ENCODE measurements around the gene KCNJ8.

The KCNJ8 gene

DNA sequence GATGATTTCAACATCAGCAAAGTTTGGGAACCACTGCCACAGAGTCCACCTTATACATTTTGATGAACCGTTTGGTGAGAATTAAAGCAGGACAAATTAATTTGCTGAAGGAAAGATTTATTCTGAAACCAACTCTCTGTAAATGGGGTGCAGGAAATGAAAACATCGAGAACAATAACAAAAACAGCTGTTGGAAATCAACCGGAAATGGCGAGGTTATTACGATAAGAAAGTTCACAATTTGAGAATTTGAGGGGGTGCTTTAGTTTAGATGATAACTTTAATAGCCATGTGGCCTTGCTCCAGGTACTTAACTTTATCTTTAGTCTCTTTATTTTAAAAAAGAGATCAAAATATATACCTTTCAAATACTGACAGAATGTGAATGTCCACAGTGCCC is 56.7 kb downstream of the KCNJ8 start:
- Histone ChIP-seq H3K4me2 (ENCODE audit: low read depth, low read length, poor library complexity, severe bottlenecking) (no peak overlapping the region), H3K79me2 (ENCODE audit: insufficient read depth, low read length) (no peaks in the 10 kb centered on the region), H4K20me1 (ENCODE audit: insufficient read depth, low read length, poor library complexity, severe bottlenecking) (no peaks in the 10 kb centered on the region), H3K4me1 (ENCODE audit: insufficient read depth, low read length, poor library complexity, severe bottlenecking) (no peaks in the 10 kb centered on the region), H3K36me3 (ENCODE audit: insufficient read depth, low read length) (no peaks in the 10 kb centered on the region), H3K4me3 (ENCODE audit: low read length, poor library complexity, severe bottlenecking) (no peak overlapping the region), H3K9me2 (replicated peaks; ENCODE audit: low read depth, low read length) (no peaks in the 10 kb centered on the region), H2AFZ (ENCODE audit: low read length) (no peak overlapping the region), H3K9me3 (ENCODE audit: insufficient read depth, low read depth, low read length) (no peaks in the 10 kb centered on the region), H3K27me3 (ENCODE audit: insufficient read depth, low read length, poor library complexity, severe bottlenecking) (no peaks in the 10 kb centered on the region), H3F3A (ENCODE audit: low read depth) (no peaks in the 10 kb centered on the region), H3K9ac (ENCODE audit: low read depth, low read length, poor library complexity, severe bottlenecking) (no peak overlapping the region)
- TF ChIP-seq, protein P1, sequence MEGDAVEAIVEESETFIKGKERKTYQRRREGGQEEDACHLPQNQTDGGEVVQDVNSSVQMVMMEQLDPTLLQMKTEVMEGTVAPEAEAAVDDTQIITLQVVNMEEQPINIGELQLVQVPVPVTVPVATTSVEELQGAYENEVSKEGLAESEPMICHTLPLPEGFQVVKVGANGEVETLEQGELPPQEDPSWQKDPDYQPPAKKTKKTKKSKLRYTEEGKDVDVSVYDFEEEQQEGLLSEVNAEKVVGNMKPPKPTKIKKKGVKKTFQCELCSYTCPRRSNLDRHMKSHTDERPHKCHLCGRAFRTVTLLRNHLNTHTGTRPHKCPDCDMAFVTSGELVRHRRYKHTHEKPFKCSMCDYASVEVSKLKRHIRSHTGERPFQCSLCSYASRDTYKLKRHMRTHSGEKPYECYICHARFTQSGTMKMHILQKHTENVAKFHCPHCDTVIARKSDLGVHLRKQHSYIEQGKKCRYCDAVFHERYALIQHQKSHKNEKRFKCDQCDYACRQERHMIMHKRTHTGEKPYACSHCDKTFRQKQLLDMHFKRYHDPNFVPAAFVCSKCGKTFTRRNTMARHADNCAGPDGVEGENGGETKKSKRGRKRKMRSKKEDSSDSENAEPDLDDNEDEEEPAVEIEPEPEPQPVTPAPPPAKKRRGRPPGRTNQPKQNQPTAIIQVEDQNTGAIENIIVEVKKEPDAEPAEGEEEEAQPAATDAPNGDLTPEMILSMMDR (conservative IDR thresholded peaks at IDR 0.05; ENCODE audit: low read length), result no peak
- no peak for TF ChIP-seq EZH2phosphoT487 (IDR thresholded peaks at IDR 0.05; ENCODE audit: borderline replicate concordance)

DNA sequence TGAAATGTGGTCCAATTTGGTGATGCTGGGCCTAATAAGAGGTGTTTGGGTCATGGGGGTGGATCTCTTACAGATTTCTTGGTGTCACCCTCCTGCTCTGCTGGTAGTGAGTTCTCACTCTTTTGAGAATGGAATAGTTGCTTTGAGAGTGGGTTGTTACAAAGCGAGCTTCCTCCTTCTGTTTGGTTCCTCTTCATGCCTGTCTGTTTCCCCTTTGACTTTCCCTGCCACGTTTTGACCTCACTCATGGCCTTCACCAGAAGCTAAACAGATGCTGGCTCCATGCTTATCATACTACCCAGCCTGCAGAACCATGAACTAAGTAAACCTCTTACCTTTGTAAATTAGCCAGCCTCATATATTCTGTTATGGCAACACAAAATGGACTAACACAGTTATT is 59.1 kb downstream of the KCNJ8 start:
- Histone ChIP-seq H3K4me3 (ENCODE audit: low read length, poor library complexity, severe bottlenecking) (no peak overlapping the region), H3K9me2 (replicated peaks; ENCODE audit: low read depth, low read length) (no peaks in the 10 kb centered on the region), H3K36me3 (ENCODE audit: insufficient read depth, low read length) (no peaks in the 10 kb centered on the region), H3K9me3 (ENCODE audit: insufficient read depth, low read depth, low read length) (no peaks in the 10 kb centered on the region), H3K4me1 (ENCODE audit: insufficient read depth, low read length, poor library complexity, severe bottlenecking) (no peaks in the 10 kb centered on the region), H4K20me1 (ENCODE audit: insufficient read depth, low read length, poor library complexity, severe bottlenecking) (no peaks in the 10 kb centered on the region), H3F3A (ENCODE audit: low read depth) (no peaks in the 10 kb centered on the region), H3K9ac (ENCODE audit: low read depth, low read length, poor library complexity, severe bottlenecking) (no peak overlapping the region), H3K4me2 (ENCODE audit: low read depth, low read length, poor library complexity, severe bottlenecking) (no peak overlapping the region), H2AFZ (ENCODE audit: low read length) (no peak overlapping the region), H3K27me3 (ENCODE audit: insufficient read depth, low read length, poor library complexity, severe bottlenecking) (no peaks in the 10 kb centered on the region), H3K79me2 (ENCODE audit: insufficient read depth, low read length) (no peaks in the 10 kb centered on the region)
- no peak for TF ChIP-seq EZH2phosphoT487 (IDR thresholded peaks at IDR 0.05; ENCODE audit: borderline replicate concordance)
- TF ChIP-seq, protein P1 (conservative IDR thresholded peaks at IDR 0.05; ENCODE audit: low read length), result no peak

Measured in Loucy (cell line).